MCF 10A (cell line): ENCODE results near the gene TP53AIP1. TPM values are rescaled to one million over a fixed set of nuclear protein-coding genes. Genes with fewer than 3 reads are reported as not detected.

ENCODE experiments used
- BruUV-seq: library from RNA; stranded (reverse); fragments of 400-500 nt; replicated peaks from 2 replicates; lab custom pipeline; 2021; lab: Mats Ljungman, UMichigan
- CTCF ChIA-PET: fragments of 300-600 bp; sonication (Branson Sonifier 250); formaldehyde crosslinking; extraction: SDS; loops from one replicate; lab custom pipeline; 2021; ENCODE audit warnings: antibody characterized with exemption, inconsistent platforms; lab: Yijun Ruan, JAX
- POLR2A ChIA-PET: fragments of 300-600, 350-650 bp; sonication (Branson Sonifier 250); formaldehyde crosslinking; extraction: SDS; loops from one replicate; lab custom pipeline; 2020; ENCODE audit warnings: antibody characterized with exemption, inconsistent platforms; lab: Yijun Ruan, JAX
- DNase-seq: peaks from one replicate; pipeline ENCODE4 v3.0.0-alpha.2; 2018; ENCODE audit not compliant: unreplicated experiment
- H3K27ac Mint-ChIP-seq: one replicate; pipeline ENCODE4 v1.8.0; 2022; ENCODE audit warnings: mild to moderate bottlenecking, low read depth, mixed read lengths; ENCODE audit not compliant: unreplicated experiment
- H3K27me3 Mint-ChIP-seq: one replicate; pipeline ENCODE4 v1.8.0; 2022; ENCODE audit warnings: mixed read lengths; ENCODE audit not compliant: insufficient read depth, unreplicated experiment
- H3K36me3 Mint-ChIP-seq: one replicate; pipeline ENCODE4 v1.8.0; 2022; ENCODE audit warnings: mild to moderate bottlenecking, moderate library complexity, mixed read lengths; ENCODE audit not compliant: insufficient read depth, unreplicated experiment
- H3K4me1 Mint-ChIP-seq: one replicate; pipeline ENCODE4 v1.8.0; 2022; ENCODE audit warnings: mixed read lengths; ENCODE audit not compliant: insufficient read depth, unreplicated experiment
- H3K4me3 Mint-ChIP-seq: one replicate; pipeline ENCODE4 v1.8.0; 2022; ENCODE audit warnings: mild to moderate bottlenecking, moderate library complexity, mixed read lengths; ENCODE audit not compliant: unreplicated experiment
- H3K9me3 Mint-ChIP-seq: one replicate; pipeline ENCODE4 v1.8.0; 2022; ENCODE audit warnings: mixed read lengths; ENCODE audit not compliant: unreplicated experiment
- intact Hi-C: fragments of 100-400 bp; cut with micrococcal nuclease; formaldehyde crosslinking; loops from 2 replicates; pipeline ENCODE4 v1.14.1; 2022
- total RNA-seq: library from RNA; stranded (reverse); gene quantifications from 2 replicates; pipeline ENCODE4 v1.2.3, GENCODE V29; 2022
- TF ChIP-seq, protein P1 (sequence below): fragments of 200-600 bp; IDR thresholded peaks from one replicate; pipeline ENCODE4 v1.8.0; 2022; ENCODE audit warnings: antibody characterized with exemption, mild to moderate bottlenecking; ENCODE audit not compliant: unreplicated experiment

TP53AIP1 gene
- total RNA-seq, 1 experiment from 2014 or later, result 4.5 TPM

DNA sequence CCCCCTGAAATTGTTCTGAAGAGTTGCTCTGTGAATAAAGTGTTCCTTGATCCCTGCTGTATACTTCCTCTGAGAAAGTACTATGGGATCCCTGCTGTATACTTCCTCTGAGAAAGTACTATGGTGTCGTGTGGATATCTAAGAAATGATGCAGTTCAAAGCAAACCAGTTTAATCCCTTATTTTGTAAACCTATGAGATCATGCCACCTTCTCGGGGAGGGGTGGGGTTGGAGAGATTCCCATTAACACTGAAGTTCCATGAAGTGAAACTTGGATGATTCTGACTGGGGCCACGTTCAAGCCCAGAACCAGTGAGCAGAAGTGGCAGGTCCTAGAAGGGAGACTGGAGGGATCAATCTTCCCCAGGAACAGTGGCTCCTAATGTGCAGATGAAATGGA is 13.0 kb upstream of the TP53AIP1 start:
- POLR2A ChIA-PET, result interaction anchor here (1.8 to 2.3 kb wide), 3 partner anchors 68 to 71 kb away, joined by 4 to 18 read pairs (median 8); no protein-coding TSS in a partner anchor

DNA sequence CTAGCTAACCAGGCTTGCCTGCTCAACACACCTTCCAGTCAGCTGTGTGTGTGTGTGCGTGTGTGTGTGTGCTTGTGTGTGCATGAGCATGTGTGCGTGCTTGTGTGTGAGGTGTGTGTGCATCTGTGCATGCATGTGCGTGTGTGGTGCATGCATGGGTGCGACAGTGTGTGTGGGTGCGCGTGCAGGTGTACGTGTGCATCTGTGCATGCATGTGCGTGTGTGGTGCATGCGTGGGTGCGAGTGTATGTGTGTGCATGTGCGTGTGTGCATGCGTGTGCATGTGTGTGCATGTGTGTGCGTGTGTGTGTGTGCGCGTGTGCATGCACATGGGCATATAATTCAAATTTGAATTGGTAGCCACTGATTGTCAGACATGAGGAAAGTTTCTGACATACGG is 10.5 kb upstream of the TP53AIP1 start:
- BruUV-seq, result no TSS peak
- H3K36me3 Mint-ChIP-seq, result no peaks in the 10 kb centered on the region
- no peak overlapping the region for H3K27ac Mint-ChIP-seq
- no peak for DNase-seq
- ChIA-PET CTCF (interaction anchor here (26.7 kb wide), 1 partner anchor 64 kb away, joined by 598 read pairs; the partner anchor contains the start of gene KCNJ5), POLR2A (interaction anchor here (1.2 kb wide), 2 partner anchors 8 to 63 kb away, joined by 3 to 5 read pairs; no protein-coding TSS in a partner anchor)
- H3K9me3 Mint-ChIP-seq, result no peaks in the 10 kb centered on the region
- no peak overlapping the region for H3K4me3 Mint-ChIP-seq
- TF ChIP-seq, protein P1, sequence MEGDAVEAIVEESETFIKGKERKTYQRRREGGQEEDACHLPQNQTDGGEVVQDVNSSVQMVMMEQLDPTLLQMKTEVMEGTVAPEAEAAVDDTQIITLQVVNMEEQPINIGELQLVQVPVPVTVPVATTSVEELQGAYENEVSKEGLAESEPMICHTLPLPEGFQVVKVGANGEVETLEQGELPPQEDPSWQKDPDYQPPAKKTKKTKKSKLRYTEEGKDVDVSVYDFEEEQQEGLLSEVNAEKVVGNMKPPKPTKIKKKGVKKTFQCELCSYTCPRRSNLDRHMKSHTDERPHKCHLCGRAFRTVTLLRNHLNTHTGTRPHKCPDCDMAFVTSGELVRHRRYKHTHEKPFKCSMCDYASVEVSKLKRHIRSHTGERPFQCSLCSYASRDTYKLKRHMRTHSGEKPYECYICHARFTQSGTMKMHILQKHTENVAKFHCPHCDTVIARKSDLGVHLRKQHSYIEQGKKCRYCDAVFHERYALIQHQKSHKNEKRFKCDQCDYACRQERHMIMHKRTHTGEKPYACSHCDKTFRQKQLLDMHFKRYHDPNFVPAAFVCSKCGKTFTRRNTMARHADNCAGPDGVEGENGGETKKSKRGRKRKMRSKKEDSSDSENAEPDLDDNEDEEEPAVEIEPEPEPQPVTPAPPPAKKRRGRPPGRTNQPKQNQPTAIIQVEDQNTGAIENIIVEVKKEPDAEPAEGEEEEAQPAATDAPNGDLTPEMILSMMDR, result no peak
- intact Hi-C loops, result no loop called here
- H3K4me1 Mint-ChIP-seq, result peaks cover 7% of the 10 kb centered on the region
- no peaks in the 10 kb centered on the region for H3K27me3 Mint-ChIP-seq

More for the DNA sequence above, 13.0 kb upstream of the TP53AIP1 start:
- H3K9me3 Mint-ChIP-seq, result no peaks in the 10 kb centered on the region
- peaks cover 7% of the 10 kb centered on the region for H3K4me1 Mint-ChIP-seq
- CTCF ChIA-PET, result interaction anchor here (0.7 to 26.7 kb wide), 18 partner anchors 9 to 784 kb away, joined by 3 to 598 read pairs (median 5); partner anchors contain the start of genes KCNJ5 and TP53AIP1
- H3K27me3 Mint-ChIP-seq, result no peaks in the 10 kb centered on the region
- no peak overlapping the region for H3K27ac Mint-ChIP-seq
- TF ChIP-seq, protein P1, result no peak
- no TSS peak for BruUV-seq
- H3K4me3 Mint-ChIP-seq, result no peak overlapping the region
- intact Hi-C loops, result loop anchor here (1.0 to 5.0 kb wide), 6 partner anchors 47 to 928 kb away; no protein-coding TSS in a partner anchor
- H3K36me3 Mint-ChIP-seq, result no peaks in the 10 kb centered on the region
- DNase-seq, result no peak

DNA sequence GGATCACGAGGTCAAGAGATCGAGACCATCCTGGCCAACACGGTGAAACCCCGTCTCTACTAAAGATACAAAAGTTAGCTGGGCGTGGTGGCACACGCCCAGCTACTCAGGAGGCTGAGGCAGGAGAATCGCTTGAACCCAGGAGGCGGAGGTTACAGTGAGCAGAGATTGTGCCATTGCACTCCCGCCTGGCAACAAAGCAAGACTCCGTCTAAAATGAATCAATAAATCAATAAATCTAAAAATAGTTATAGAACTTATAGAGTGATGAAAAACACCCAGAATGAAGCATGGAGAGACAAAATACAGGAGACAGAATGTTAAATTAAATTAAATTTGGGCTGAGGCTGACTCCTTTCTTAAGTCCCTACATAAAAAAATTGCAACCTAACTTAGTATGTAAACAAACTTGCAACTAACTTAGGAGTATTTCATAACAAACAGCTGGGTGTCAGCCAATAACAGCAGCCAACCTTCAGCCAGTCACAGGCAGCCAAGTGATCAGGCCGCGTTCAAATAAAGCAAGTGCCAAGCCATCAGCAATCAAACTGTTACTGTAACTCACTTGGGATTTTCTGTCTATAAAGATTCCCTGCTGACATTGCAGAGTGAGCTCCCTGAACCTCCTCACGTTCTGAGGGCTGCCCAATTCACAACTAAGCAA is 7.3 kb upstream of the TP53AIP1 start:
- peak; percentile 40 for DNase-seq
- TF ChIP-seq, protein P1, result no peak
- intact Hi-C loops, result no loop called here
- Mint-ChIP-seq H3K4me3 (no peak overlapping the region), H3K9me3 (no peaks in the 10 kb centered on the region), H3K36me3 (no peaks in the 10 kb centered on the region), H3K27me3 (no peaks in the 10 kb centered on the region), H3K27ac (no peak overlapping the region), H3K4me1 (no peaks in the 10 kb centered on the region)
- ChIA-PET POLR2A (interaction anchor here (0.6 to 1.1 kb wide), 2 partner anchors 41 to 328 kb away, joined by 3 to 4 read pairs; no protein-coding TSS in a partner anchor), CTCF (interaction anchor here (0.6 to 26.7 kb wide), 5 partner anchors 19 to 800 kb away, joined by 3 to 598 read pairs (median 4); partner anchors contain the start of gene KCNJ5)
- no TSS peak for BruUV-seq

DNA sequence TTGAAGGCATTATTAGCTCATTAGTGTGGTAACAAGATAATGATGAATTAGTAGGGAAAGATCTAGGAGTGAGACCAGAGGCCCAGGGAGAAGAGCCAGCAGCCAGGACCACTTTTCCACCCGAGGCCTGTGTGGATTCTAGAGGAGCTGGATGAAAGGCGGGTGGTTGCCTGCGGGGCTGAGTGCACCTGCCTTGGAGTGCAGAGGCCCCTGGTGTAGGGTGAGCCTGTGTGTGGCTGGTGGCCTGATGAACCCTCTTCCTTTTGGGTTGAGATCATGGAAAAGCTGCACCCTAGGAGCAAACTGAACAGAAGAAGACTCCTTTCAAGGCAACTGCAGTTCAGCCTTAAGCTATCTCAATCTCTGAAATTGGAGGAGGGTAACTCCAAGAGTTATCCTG is 5.9 kb upstream of the TP53AIP1 start:
- no peak overlapping the region for H3K27ac Mint-ChIP-seq
- BruUV-seq, result no TSS peak
- CTCF ChIA-PET, result interaction anchor here (0.6 to 26.7 kb wide), 12 partner anchors 8 to 918 kb away, joined by 3 to 598 read pairs (median 4); partner anchors contain the start of gene KCNJ5

More for the DNA sequence above, 5.9 kb upstream of the TP53AIP1 start:
- Mint-ChIP-seq H3K4me3 (no peak overlapping the region), H3K36me3 (no peaks in the 10 kb centered on the region), H3K9me3 (no peaks in the 10 kb centered on the region), H3K27me3 (no peaks in the 10 kb centered on the region), H3K4me1 (no peaks in the 10 kb centered on the region)
- intact Hi-C loops, result no loop called here
- peak; percentile 23 for DNase-seq
- TF ChIP-seq, protein P1, result no peak
- POLR2A ChIA-PET, result interaction anchor here (0.8 to 2.3 kb wide), 2 partner anchors 41 to 63 kb away, joined by 3 to 13 read pairs; no protein-coding TSS in a partner anchor
